Measurements from ENCODE around the gene KRT73. TPM values are rescaled to one million over a fixed set of nuclear protein-coding genes. Genes with fewer than 3 reads are reported as not detected.

KRT73 gene
- total RNA-seq, 4 donors from 2014 or later: 0.15 TPM; not detected in 3

DNA sequence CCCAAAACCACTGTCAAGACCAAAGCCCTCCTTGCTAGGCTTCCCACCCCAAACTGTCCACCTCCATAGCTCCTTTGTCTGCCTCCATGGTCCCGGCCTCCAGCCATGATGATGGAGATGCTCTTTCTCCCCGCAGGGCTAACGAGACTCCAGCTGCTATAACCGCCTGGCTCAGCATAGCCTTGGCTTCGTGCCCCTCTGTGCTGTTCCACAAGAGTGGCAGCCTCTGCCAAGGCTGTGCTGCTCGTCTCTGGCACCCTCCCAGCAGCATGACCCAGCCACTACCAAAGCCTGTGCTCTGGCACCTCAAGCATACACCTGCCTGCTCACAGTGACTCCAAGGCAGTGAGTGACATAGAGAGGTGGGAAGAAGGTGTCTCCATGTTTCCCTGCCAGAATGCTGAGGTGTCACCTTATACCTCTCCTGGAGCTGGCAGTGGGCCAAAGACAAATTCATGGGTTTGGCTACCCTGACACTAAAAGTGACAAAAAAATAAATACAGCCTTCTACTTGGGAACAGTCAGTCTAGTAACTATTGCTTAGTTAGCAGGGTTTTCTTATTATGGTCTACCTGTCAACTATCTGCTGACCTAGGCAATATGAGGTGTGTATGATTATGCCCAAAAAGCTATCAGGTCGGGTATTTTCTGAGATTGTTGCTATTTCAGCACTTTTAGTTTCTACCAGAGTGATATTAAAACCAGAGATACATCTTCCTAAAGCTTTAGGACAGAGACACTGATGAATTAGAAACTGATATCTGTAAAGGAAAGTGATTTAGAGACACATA lies 16.1 kb upstream of the KRT73 start:
- 29 to 31% methylated on average over 4 of the region's 7 CpGs for WGBS, 2 donors

DNA sequence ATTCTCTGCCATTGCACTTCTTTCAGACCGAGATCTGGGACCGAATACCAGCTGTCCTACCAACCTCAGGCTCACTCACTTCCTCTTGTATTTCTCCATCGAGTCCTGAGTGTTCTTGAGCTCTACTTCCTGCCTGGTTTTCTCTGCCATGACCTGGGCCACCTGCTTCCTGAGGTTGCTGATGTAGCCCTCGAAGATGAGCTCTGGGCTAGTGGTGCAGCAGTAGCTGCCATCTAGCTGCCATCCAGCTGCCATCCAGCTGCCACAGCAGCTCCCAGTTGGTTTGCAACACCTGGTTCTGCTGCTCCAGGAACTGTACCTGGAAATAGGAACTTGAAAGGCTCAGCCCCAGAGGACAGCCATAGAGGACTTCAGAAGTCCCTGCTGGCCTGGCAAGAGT lies 15.0 kb upstream of the KRT73 start:
- 58 to 72% methylated on average over 4 of the region's 4 CpGs for WGBS, 2 donors
- peaks cover 0 to 32% (median 0%) of the 10 kb centered on the region in 4 donors for H3K27me3 ChIP-seq
- no peak overlapping the region for H3K4me3 ChIP-seq
- H3K9me3 ChIP-seq: no peaks in the 10 kb centered on the region
- H3K27ac ChIP-seq: no peak overlapping the region
- H3K36me3 ChIP-seq: no peaks in the 10 kb centered on the region
- intact Hi-C loops (cut with DNase I): no loop called here
- TF ChIP-seq POLR2A (IDR thresholded peaks at IDR 0.05): no peak
- TF ChIP-seq, protein P1, sequence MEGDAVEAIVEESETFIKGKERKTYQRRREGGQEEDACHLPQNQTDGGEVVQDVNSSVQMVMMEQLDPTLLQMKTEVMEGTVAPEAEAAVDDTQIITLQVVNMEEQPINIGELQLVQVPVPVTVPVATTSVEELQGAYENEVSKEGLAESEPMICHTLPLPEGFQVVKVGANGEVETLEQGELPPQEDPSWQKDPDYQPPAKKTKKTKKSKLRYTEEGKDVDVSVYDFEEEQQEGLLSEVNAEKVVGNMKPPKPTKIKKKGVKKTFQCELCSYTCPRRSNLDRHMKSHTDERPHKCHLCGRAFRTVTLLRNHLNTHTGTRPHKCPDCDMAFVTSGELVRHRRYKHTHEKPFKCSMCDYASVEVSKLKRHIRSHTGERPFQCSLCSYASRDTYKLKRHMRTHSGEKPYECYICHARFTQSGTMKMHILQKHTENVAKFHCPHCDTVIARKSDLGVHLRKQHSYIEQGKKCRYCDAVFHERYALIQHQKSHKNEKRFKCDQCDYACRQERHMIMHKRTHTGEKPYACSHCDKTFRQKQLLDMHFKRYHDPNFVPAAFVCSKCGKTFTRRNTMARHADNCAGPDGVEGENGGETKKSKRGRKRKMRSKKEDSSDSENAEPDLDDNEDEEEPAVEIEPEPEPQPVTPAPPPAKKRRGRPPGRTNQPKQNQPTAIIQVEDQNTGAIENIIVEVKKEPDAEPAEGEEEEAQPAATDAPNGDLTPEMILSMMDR (IDR thresholded peaks at IDR 0.05): no peak
- DNase-seq: no peak
- H3K4me1 ChIP-seq: peaks cover 0 to 15% (median 0%) of the 10 kb centered on the region in 3 donors

More for the DNA sequence above, 16.1 kb upstream of the KRT73 start:
- intact Hi-C loops (cut with DNase I): no loop called here
- Histone ChIP-seq H3K9me3 (no peaks in the 10 kb centered on the region), H3K27ac (no peak overlapping the region), H3K4me1 (peaks cover 0 to 15% (median 0%) of the 10 kb centered on the region in 3 donors), H3K4me3 (no peak overlapping the region), H3K27me3 (peaks cover 0 to 31% (median 0%) of the 10 kb centered on the region in 4 donors), H3K36me3 (no peaks in the 10 kb centered on the region)
- TF ChIP-seq, protein P1 (IDR thresholded peaks at IDR 0.05): no peak
- TF ChIP-seq POLR2A (IDR thresholded peaks at IDR 0.05): no peak
- no peak for DNase-seq

DNA sequence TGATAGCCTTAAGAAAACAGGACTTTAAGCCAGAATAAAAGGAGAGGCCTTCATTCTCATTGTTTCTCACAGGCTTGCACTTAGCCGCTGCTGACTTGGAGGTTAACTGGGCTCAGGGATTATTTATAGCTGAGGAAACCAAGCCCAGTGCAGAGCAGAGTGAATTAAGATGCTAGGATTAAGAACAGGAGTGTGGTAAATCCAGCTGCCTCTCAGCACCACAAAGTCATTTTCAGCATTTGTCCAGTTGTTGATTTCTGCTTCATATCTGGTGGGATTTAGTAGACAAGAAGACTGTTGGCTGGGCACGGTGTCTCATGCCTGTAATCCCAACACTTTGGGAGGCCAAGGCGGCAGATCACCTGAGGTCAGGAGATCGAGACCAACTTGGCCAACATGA lies 14.3 kb upstream of the KRT73 start:
- DNase-seq: no peak
- Histone ChIP-seq H3K27ac (no peak overlapping the region), H3K36me3 (no peaks in the 10 kb centered on the region), H3K27me3 (peaks cover 0 to 38% (median 0%) of the 10 kb centered on the region in 4 donors), H3K4me1 (peaks cover 0 to 15% (median 0%) of the 10 kb centered on the region in 3 donors), H3K4me3 (no peak overlapping the region), H3K9me3 (no peaks in the 10 kb centered on the region)
- 87 to 92% methylated on average over 3 to 4 of the region's 4 CpGs for WGBS, 2 donors
- intact Hi-C loops (cut with DNase I): no loop called here
- TF ChIP-seq, protein P1 (IDR thresholded peaks at IDR 0.05): no peak
- no peak for TF ChIP-seq POLR2A (IDR thresholded peaks at IDR 0.05)

DNA sequence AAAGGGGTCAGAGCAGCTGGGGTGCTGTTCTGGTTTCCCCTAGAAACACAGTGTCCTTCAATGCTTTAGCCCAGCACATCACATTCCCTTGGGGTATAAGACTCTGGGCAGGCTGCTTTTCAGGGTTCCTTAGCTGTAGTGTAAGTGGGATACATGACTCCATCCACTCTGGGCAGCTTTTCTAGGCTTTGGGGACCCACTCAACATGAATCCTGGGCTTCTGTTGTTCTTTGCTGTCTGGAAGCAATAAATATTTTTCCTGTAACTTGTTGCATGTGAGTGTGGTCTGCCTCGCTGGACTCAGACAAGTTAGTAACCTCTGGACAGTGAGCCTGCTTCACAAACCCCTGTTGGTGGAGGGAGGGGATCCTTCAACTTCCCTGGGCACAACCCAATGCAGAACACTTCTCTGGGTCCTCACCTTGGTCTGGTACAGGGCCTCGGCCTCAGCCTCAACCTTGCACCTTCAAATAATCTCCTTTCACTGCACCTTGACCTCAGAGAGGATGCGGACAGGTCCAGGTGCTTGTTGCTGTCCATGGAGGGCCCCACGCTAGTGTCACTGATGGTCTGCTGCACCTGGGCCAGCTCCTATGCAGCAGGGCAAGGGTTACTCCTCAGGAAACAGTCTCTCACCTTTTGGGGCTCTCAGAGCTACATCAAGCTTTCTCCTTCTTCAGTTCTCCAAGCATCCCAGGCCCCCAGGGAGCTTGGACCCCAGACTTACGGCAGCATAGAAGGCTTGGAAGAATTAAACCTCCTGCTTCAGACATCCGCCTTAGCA lies 13.5 kb upstream of the KRT73 start:
- Histone ChIP-seq H3K9me3 (no peaks in the 10 kb centered on the region), H3K27me3 (peaks cover 0 to 38% (median 0%) of the 10 kb centered on the region in 4 donors), H3K36me3 (no peaks in the 10 kb centered on the region), H3K27ac (no peak overlapping the region), H3K4me1 (peaks cover 0 to 15% (median 0%) of the 10 kb centered on the region in 3 donors), H3K4me3 (no peak overlapping the region)
- 86 to 89% methylated on average over 3 to 5 of the region's 6 CpGs for WGBS, 2 donors
- no peak for DNase-seq
- no peak for TF ChIP-seq POLR2A (IDR thresholded peaks at IDR 0.05)
- TF ChIP-seq, protein P1 (IDR thresholded peaks at IDR 0.05): no peak
- intact Hi-C loops (cut with DNase I): no loop called here

DNA sequence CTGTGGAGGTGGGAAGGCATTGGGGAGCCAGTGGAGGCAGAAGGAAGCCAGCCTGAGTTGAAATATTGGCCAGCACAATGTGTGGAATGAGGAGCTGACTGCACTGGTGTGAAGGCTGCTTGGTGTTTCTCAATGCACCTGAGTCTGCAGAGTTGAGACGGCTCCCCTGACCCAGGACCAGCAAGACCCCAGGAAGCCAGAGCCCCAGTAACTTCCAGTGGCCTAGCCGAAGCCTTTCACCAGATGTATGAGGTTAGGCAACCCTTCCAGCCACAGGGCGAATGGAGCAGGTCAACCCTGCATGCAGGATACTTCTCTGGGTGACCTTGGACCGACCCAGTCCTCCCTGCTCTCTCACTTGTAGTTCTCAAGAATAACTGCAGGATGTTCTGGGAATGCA lies 12.9 kb upstream of the KRT73 start:
- no peak overlapping the region for H3K4me3 ChIP-seq
- TF ChIP-seq, protein P1 (IDR thresholded peaks at IDR 0.05): no peak
- no peak for TF ChIP-seq POLR2A (IDR thresholded peaks at IDR 0.05)
- DNase-seq: no peak
- intact Hi-C loops (cut with DNase I): no loop called here
- WGBS, 2 donors: 53% methylated on average over 3 of the region's 4 CpGs; no CpG with 5 or more reads in 1 of the 2 donors
- no peaks in the 10 kb centered on the region for H3K9me3 ChIP-seq
- H3K27ac ChIP-seq: no peak overlapping the region
- no peaks in the 10 kb centered on the region for H3K36me3 ChIP-seq
- peaks cover 0 to 10% (median 0%) of the 10 kb centered on the region in 3 donors for H3K4me1 ChIP-seq
- peaks cover 0 to 42% (median 0%) of the 10 kb centered on the region in 4 donors for H3K27me3 ChIP-seq
